NCI-H146 (cell line): ENCODE results near the gene MOGAT2.

ENCODE experiments used
- DNase-seq: peaks from one replicate; lab custom pipeline; 2025; lab: John Stamatoyannopoulos, UW

MOGAT2 gene

DNA sequence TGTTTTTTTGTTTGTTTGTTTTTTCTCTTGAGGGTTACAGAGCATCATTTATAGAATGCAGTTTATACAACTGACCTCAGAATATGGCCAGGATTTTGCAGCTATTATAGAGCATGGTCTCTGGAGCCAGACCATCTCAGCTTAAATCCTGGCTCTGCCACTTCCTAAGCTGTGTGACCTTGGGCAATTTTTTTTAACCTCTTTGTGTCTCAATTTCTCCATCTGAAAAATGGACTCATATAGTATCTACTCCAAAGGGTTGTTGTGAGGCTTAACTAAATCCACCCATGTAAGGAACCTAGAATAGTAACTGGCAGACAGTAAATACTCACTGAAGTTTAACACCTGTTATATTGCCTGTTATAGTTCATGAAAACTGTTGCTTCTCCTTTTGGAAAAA is 42.6 kb downstream of the MOGAT2 start:
- no peak for DNase-seq

DNA sequence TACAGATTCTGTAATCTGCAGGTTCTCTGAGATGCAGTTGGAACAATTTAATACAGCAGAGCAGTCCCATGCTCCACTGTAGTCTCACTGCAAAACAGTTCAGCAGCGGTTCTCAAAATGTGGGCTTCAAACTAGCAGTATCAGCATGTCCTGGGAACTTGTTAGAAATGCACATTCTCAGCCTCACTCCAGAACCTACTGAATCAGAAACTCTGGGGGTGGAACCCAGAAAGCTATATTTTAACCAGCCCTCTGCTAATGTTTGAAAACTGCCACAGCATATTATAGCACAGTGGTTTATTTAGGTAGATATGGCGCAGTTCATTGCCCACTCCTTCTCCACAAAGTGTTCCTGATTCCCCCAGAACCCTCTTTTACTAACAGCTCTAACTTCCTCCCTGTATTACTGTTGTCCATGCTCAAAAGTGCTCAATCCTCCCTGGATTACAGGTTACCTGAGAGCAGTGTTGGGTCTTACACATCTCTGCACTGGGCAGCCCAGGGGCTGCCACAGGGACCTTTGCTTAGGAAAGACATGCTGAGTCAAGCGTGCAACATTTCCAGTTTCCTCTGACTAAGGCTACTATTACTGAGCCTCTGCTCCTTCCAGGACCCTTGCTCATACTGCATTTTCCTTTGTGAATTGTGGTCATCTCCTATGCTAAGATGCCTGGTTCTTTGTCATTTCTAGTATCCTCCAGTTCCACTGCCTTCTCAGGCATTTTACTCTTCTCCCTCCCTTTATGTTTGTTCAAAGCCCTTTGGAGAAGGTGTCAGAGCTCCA is 43.3 kb downstream of the MOGAT2 start:
- DNase-seq, result no peak

DNA sequence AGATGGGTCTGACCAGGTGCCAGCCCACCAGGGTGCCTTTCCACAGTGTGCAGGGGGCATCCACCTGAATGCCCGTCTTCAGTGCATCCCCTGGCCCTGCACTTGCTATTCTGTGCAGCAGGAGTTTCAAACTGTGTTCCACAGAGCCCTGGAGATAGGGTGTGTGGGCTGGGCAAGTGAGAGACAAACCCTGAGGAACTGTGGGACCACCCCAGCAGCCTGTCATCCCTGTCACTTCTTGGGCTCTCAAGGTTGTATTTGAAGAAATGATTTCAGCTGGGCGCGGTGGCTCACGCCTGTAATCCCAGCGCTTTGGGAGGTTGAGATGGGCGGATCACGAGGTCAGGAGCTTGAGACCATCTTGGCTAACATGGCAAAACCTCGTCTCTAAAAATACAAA is 44.5 kb downstream of the MOGAT2 start:
- no peak for DNase-seq

DNA sequence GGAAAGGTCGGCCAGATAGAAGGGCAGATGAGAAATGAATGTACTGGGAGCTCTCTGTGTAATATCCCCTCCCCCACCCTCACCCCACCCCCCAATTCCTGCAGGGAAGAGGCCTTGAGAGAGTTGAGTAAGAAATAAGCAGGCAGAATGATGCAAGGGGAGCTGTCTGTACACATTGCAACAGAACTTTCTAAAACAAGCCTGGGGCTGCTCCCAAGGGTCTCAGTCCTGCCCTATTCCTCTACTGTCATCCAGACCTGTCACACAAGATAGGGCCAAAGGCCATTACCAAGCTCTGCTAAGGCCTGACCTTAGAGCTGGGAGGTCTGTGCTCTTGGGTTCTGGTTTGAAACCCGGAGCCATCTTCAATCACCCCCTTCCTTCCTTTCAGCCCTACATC is 45.2 kb downstream of the MOGAT2 start:
- DNase-seq, result no peak

DNA sequence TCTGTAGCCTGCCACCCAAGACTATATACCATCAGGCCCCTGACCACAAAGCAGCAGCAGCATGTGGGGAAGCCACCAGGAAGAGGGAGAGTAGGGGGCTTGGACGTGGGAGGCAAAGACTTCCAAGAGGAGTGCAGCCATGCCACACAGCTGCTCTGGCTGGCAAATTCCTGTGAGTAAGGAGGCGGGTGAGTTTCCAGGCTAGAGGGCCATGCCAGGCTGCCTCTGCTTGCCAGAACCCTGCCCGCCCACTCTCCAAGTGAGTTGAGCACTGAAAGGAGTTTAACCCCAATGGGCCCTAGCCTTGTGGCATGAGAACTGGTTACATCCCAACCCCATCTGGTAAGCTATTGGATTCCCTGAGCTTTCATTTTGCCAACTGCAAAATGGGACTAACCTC is 46.2 kb downstream of the MOGAT2 start:
- no peak for DNase-seq

DNA sequence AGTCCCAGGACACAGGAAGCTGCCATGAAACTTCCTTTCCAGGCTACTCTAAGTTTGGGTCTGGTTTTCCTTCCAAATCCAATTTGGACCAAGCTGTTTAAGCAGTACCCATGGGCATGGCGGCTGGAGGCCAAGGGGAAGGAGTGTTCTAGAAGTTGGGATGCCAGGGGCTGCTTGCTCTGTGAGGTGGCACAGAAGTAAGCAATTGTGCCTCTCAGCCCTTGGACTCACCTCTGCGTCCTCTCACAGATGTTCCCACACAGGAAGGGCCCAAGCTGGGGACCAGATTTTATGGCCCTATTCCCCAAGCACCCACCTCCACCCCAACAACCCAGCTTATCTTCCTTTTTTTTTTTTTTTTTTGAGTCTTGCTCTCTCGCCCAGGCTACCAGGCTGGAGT is 47.5 kb downstream of the MOGAT2 start:
- no peak for DNase-seq

DNA sequence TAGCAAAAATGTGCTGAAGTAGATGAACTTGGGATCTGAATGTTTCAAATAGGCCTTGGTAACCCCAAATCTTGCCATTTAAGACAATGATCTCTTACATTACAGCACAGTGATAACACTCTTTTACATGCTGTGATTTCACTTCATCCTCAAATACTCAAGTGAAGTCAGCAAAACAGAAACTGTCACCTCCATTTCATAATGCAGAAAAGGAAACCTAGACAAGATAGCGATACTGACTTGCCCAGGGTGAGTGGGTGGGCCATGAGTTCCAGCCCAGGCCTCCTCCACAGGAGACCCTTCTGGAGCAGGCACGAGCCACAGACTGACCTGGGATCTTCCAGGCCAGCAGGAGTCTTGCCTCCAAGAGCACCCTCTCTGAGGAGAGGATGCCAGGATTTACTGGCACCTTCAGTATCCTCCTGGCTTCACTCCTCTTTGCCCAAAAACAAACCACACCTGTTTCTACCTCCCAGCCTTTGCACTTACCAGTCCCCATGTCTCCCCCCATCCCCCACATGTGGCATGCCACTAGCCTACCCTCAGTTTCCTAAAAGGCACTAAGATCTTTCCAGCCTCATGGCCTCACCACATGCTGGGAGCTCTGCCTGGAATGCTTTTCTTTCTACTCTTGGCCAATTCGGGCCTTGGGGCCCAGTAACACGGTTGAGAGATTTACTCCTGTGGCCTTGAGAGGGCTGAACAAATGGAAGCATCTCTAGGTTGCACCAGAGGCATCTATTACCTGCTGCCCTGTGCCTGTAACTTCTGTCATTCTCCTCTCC is 49.0 kb downstream of the MOGAT2 start:
- DNase-seq, result no peak

DNA sequence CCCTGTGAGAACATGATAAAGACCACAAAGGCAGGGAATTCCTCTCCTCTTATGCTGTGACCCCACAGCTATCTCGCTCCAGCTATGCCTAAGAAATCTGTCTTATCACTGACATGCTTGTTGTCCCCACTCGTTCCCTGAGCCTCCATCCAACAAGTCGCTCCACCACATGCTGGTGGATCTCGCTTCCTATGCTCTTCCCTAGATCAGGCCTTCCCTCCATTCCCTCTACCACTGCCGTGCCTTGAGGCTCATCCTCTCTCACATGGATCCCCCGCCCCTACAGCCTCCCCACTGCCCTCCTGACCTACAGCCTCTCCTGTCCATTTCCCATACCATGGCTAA is 49.6 kb downstream of the MOGAT2 start:
- DNase-seq, result no peak

DNA sequence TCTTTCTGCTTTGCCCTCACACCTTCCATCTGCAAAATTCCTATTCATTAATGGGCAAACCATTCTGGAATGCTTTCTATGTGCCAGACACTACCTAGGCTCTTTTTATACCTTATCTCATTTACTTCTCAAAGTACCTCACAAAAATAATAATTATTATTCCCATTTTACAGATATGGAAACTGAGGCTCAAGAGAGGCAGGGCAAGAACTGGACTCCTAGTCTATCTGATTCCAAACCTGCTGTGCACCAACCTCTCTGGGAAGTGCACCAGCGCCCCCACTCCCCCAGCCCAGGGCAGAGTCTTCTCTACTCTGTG is 50.1 kb downstream of the MOGAT2 start:
- no peak for DNase-seq

DNA sequence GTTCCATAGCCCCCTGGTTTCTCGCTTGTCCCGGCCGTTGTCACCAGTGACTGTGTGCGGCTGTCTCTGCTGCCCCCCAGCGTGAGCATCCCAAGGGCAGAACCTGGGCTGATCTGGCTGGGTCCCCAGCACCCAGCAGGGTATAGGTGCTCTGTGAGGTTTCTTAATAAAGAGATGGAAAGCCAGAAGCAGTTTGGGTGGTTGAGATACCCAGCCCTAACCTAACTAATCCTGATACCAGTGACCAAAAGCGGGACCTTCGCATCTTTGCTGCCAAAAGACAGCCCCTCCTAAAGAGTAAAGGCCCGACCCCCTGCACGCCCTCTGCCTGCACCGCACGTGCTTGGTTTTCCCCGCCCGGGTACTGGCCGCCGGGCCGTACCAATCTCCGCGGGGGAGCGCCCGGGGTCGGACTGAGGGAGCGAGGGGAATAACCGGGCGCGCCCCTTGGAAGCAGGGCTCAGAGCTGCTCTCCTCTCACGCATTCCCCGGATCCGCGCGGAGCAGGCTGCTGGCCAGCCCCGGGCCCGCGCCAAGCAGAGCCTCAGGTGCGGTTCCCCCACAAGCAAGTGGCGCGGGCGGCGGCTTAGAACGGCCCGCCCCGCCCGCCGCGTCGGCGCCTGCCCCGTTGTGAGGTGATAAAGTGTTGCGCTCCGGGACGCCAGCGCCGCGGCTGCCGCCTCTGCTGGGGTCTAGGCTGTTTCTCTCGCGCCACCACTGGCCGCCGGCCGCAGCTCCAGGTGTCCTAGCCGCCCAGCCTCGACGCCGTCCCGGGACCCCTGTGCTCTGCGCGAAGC is 50.7 kb downstream of the MOGAT2 start, which contains the start of gene DGAT2:
TSS of gene DGAT2 (plus strand) at position 667 of the 797 bp plus-strand sequence. CDS start 214 bp downstream, outside the sequence.
- DNase-seq, result peak; percentile 84

DNA sequence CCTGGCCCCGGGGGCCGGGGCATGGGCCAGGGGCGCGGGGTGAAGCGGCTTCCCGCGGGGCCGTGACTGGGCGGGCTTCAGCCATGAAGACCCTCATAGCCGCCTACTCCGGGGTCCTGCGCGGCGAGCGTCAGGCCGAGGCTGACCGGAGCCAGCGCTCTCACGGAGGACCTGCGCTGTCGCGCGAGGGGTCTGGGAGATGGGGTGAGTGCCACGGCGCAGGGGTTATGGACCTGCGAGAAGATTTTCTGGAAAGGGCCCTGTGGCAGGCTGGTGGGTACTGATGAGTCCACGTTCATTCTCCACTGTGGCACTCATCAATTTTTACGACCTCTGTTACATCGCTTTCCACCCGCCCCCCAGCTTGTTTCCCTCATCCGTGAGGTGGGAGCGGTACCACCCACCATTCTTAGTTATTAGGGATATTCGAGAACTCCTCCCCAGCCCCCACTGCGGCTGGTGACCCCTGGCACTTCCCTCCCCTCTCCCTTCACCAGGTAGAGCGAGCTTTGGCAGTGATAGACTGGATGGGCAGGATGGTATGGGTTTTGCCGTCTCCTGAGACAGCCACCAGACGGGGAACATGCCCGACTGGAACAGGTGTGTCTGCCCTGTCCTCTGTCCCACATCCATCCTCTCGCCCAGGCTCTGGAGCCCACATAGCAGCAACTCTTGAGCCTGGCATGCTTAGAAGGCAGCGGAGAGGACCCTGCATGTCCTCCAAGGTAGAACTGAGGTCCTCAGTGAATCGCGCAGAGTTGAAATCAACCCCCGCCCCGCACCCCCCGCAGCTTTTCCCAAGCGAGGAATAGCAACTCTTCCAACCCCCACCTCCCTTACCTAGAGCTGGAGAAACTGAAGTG is 51.5 kb downstream of the MOGAT2 start:
- peak; percentile 21 for DNase-seq

DNA sequence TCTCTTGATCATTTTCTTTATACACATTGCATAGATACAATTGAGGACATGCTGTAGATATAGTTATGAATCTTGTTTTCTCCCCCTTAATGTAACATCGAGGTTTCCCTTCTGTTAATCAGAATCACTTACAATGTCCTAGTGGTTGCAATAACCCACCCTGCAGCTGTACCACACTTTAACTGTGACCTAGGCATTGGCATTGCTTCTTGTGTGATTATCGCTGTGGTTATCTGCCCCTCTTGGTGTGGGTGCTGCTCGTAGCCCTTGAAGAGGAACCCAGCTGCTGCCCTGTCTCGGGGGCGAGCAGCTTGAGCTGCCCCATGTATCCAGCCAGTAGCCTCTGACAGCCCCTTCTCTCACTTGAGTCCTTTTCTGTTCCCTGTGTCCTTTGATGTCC is 52.5 kb downstream of the MOGAT2 start:
- DNase-seq, result no peak

DNA sequence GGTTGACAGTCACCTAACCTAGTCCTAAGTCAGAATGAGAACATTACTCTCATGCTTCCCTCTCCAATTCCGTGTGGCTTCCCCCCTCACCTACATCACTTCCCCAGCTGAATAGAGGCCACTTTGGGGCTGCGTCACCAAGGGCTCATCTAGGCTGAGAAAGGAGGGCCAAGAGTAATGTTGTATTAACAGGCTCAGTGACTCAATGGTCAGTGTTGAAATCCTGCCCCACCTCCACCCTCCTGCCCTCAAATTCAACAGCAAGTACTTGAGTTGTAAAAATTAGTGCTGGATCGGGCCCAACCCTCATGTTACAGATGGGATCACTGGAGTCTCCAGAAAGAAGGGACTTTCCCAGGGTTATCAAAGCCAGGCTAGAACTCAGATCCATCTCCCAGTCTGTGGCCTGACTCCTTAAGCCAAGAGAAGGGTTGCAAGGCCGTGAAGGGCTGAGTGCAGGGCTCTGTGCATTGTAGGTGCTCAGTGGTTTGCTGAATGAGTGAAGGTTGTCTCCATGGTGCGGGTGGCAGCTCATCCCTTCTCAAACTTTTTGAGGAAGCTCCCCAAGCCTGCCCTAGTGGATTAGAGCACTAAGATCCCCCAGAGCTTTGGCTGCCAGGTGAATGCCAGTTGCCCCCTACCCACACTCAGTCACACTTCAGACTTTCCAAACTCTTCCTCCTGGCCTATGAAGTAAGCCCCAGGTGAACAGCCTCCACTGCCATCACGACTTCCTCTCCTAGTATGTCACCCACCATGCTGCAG is 54.2 kb downstream of the MOGAT2 start:
- no peak for DNase-seq

DNA sequence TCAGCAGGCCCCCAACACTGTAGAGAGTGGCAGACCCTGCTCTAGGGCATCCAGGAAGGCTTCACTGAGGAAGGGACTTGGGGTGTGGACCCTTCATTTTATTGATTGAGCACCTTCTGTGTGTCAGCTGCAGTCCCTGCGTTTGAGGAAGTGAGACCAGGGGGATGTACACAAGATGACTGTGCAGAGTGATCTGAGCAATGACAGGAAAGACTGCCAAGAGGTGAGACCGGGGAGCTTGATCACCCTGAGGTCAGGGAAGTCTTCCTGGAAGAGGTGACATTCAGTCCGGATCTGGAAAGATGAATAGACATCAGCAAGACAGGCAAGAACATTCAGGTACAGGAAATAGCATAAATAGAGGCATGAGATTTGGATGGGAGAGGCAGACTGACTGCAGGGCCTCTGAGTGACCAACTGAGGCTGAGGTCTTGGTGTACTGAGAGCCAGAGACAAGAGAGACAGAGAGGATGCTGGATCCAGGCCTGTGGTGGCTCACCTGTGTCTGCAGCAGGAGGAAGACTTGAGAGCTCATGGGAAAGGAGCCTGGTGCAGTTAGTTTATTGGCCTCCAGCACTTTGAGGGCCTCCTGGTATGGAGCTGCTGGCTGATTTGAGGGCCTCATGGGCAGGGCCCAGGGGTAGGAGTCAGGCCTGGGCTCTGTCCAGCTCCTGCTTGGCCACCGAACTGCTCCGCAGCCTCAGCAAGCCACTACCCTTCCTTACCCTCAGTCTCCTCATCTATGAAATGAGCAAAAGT is 56.1 kb downstream of the MOGAT2 start:
- DNase-seq, result no peak

DNA sequence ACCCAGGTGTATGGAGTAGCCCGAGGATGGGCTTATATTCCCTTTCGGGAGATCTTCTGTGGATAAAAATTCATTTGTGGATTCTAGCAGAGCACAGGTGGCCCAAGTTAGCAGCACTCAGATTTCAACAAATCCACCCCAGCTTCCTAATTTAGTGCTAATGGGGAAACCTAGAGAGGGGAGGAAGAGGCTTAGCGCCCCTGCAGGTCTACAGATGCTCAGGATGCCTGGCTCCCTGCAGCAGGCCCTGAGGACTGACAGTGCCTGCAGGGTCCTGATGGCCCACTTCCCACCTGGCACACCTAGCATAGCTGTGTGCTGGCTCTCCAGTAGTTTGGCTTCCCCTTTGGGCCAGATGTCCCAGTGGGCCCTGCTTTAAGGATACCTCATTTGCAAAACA is 57.4 kb downstream of the MOGAT2 start:
- DNase-seq, result no peak

DNA sequence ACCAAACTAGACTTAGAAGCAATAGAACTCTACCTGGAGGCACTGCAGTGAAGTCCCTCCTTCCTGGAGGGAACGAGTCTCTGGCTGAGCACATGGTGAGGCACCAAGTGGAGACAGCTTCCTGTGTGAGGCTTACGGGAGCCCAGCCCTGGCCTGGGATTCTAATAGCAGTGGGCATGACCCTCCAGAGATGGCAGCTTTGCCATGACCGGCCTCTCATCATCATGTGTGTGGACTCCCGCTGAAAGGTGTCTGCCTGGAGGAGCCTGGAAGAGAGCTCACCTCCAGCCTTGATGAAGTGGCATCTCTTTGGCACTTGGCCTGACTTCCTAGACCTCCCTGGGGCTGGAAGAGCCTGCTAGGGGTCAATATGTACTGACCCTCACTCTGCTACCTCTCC is 58.9 kb downstream of the MOGAT2 start:
- DNase-seq, result no peak

DNA sequence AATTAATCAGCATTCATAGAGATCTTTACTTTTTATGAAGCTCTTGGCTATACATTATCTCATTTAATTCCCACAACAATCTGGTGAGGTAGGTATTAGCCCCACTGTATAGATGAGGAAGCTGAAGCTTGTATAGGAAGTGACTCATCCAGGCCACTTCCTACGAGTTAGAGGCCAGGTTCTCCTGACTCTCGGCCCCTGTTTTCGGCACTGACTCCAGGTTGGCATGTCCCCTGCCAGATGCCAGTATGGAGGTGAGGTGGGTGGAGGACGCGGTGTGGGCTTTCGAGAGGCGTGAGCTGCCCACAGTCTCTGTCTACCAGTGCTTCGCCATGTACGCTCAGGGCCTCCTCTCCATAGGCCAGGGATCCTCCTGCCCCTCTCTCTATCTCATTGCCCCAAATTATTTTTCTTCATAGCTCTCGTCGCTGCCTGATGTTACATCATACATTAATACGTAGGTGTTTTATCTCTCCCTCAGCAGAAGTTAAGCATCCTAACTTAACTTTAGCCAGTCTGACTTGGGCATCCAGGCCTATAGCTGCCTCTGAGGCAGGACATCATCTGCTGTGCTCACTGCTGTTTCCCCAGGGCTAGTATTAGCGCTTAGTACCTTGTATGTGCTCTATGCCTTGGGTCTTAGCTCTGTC is 59.9 kb downstream of the MOGAT2 start:
- no peak for DNase-seq

DNA sequence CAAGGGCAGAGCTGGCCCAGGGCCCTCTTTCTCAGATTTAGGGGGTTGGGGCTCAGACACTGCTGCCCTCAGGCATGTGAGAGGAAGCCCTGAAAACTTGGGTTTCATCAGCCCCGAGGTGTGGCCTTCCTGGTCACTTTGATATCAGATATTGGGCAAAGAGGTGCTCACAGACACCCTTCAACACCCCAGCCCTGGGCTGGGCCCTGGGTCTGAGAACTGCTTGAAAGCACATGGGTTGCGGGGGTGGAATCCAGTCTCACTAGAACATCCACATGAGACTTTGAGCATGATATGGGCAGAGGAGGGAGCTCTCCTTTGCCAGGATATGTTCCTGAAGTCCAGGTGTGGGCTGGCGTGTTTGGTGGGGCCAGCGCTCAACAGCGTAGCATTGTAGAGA is 61.3 kb downstream of the MOGAT2 start:
- DNase-seq, result no peak

DNA sequence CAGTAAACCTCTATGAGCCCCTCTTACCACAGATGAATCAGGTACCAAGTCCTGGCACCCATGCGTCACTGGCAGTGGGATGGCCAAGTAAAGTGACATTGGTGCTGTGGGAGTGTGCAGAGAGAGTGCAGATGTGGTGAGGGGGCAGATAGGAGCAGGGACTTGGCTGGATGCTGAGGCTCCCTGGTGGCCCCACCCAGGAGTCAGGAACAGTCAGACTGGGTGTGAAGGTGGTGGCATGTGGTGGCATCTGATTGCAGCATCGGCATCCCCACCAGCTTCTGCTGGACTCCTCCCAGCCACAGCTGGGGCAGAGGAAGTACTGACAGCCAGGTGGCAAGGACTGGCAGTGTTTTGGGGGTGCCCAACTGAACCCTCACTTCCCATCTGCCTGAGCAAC is 62.3 kb downstream of the MOGAT2 start:
- no peak for DNase-seq

DNA sequence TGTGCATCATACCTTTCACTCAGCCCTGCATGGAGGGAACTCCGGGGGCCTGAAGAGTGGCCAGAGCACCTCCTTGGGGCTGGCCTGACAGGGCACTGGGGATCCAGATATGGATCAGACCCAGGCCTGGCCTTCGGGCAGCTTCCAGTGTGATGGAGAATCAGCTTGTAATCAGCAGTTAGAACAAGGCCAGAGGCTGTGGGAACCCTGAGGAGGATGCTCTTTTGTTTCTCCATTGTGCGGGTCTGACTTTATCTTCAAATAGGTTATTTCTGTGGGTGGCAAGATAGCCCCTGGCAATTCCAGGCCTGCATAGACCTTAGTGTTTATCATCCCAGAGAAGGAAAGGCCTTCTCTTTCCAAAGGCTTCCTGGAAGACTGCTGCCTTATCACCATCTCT is 63.2 kb downstream of the MOGAT2 start:
- DNase-seq, result peak; percentile 23
